HG03457 (cell line): ENCODE data around the gene HNRNPUL2.
A peak's percentile ranks its signal among the peaks of the same experiment; 100 is the strongest.

ENCODE experiments used
- ATAC-seq: cut with Tn5 transposase; IDR thresholded peaks from one replicate; pipeline ENCODE4 v1.9.1; 2021; ENCODE audit warnings: moderate number of reproducible peaks; ENCODE audit not compliant: unreplicated experiment

HNRNPUL2 gene

DNA sequence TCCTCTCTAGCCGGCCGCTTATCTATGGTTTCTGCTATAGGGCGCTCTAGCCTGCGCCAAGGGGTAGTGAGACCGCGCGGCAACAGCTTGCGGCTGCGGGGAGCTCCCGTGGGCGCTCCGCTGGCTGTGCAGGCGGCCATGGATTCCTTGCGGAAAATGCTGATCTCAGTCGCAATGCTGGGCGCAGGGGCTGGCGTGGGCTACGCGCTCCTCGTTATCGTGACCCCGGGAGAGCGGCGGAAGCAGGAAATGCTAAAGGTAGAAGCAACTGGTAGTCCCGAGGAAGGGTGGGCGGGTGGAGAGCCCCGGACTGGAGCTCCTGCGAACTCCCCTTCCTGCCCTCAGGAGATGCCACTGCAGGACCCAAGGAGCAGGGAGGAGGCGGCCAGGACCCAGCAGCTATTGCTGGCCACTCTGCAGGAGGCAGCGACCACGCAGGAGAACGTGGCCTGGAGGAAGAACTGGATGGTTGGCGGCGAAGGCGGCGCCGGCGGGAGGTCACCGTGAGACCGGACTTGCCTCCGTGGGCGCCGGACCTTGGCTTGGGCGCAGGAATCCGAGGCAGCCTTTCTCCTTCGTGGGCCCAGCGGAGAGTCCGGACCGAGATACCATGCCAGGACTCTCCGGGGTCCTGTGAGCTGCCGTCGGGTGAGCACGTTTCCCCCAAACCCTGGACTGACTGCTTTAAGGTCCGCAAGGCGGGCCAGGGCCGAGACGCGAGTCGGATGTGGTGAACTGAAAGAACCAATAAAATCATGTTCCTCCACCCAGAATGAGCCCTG, 55.5 kb downstream of the HNRNPUL2 start, which contains the start of the genes LBHD1 and UQCC3:
Gene LBHD1 (minus strand): TSS at position 660 of the 782 bp plus-strand sequence. CDS start 2,236 bp downstream, outside the sequence.
Gene UQCC3 (plus strand): TSS at position 66 of the 782 bp plus-strand sequence. CDS start 73 bp downstream, at position 139.
- no peak for ATAC-seq

DNA sequence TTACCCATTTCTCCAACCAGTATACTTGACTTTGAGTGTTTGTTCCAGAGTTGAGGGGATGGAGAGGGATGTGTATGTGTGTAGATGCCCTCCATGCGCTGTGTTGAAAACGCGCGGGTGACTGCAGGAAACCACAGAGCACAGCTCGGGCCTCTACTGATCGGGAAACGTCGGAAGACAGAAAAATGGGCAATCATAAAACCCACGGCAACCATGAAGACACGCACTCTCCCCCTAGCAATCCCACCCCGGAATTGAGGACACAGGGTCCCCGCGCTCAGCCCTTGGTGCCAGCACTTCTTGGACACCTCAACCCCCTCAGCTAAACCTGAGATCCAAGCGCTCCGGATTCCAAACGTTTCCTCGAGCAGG, 56.0 kb downstream of the HNRNPUL2 start:
- no peak for ATAC-seq

DNA sequence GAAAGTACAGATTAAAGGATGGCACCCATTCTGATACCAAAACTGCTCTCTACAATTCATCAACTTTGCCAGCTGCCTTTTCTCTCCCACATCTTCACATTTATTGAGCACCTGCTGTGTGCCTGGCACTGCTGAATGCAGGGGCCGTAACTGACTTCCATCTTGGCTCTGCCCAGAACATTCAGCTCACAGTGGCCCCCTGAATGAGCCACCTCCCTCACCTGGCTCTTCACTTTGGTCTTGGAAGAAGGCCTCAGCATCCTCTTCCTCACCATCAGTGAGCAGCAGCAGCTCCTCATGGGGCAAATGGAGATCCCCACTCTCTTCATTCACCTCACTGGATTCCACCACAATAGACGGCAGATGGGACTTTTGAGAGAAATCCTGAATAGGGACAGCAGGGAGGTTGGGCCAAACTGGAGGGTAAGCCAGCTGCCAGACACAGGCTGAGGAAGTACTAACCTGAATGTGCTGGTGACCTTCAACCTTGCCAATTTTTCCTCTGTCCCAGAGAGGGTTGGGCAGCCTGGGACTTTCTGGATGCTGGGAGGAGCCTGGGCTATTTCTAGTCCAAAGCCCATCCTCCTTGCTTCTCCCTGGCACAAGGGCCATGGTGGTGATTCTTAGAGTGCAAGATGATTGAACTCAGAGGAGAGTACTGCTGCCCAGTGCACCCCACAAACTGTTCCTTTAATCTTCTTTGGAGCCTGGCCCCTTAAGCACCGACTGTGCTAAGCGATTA, 57.7 kb downstream of the HNRNPUL2 start:
- no peak for ATAC-seq

DNA sequence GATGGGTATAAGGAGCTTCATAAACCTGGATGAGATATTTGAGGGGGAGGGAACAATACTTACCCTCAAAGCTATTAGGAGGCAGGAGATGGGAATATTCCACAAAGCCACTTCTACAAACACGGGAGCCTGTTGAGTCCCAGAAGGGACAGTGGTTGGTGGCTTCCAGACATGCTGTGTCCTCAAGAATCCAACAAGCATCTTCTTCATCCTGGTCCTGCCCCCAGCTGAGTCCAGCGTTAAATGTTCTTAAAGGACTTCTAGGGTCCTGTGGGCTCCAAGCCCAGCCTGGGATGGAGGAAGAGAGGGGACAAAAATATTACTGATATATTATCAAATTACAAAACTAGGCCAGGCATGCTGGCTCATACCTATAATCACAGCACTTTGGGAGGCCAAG, 59.8 kb downstream of the HNRNPUL2 start:
- no peak for ATAC-seq

DNA sequence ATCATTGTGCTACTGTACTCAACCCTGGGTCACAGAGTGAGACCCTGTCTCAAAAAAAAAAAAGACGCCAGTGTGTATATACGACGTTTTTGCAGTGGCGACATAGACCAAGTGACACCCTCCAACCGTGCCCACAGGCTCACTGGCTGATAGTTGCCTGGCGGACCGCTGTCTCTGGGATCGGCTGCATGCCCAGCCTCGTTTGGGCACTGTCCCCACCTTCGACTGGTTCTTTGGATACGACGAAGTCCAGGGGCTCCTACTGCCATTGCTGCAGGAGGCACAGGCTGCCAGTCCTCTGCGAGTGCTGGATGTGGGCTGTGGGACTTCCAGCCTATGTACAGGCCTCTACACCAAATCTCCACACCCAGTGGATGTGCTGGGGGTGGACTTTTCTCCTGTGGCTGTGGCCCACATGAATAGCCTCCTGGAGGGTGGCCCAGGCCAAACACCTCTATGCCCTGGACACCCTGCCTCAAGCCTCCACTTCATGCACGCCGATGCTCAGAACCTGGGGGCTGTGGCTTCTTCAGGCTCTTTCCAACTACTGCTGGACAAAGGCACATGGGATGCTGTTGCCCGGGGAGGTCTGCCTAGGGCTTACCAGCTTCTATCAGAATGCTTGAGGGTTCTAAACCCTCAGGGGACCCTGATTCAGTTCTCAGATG, 60.9 kb downstream of the HNRNPUL2 start:
- ATAC-seq = no peak

DNA sequence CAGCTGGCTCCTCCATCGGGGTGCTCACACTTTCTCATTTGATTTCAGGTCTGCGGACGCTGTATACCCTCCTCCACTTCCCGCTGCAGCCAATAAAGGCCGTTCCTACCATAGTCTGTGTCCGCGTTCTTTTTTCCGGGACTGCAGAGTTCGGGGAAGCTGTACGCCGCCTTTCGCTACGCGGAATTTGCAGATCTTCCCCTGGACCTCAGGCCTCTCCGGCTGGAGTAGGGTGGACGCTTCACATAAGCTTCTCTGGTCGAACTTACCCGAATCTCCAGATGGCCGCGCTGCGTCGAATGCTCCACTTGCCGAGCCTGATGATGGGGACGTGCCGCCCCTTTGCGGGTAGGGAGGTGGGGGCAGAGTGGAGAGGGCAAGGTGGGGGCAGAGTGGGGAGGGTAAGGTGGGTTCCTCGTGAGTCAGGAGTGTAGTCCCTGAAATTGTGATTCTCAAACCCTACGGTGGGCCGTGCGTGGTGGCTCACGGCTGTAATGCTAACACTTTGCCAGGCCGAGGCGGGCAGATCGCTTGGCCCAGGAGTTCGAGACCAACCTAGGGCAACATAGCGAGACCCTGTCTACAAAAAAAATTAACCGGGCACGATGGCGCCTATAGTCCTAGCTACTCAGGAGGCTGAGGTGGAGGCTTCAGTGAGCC, 61.5 kb downstream of the HNRNPUL2 start:
- peak; percentile 7 for ATAC-seq

DNA sequence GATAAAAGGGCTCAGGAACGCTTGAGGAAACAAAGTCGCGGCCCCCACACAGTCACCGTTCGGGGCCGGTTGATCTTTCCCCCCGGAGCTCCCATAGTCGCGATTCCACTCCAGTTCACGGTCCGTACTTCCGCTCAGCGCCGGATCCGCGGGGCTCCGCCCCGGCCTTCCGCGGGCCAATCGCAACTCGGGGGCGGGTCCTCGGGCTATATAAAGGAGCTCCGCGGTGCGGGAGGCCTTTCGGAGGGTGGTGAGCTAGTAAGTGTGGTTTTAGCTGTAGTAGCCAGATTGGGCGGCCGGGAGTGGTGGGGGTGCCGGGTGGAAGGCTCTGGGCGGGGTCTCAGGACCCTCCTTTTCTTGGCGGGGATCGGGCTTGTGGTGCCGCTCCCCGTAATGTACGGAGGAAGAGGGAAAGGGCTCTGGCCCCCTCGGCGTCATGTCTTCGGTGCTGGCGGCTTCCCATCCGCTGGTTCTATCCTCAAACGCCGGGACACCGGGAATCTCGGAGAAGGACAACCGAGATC, 62.1 kb downstream of the HNRNPUL2 start, which contains the start of the genes C11orf98 and CSKMT:
Gene C11orf98 (minus strand): TSS at position 136 of the 524 bp plus-strand sequence. CDS start 41 bp downstream, at position 95.
Gene CSKMT (plus strand): TSS at position 238 of the 524 bp plus-strand sequence. CDS start 568 bp downstream, outside the sequence.
- peak; percentile 74 for ATAC-seq

DNA sequence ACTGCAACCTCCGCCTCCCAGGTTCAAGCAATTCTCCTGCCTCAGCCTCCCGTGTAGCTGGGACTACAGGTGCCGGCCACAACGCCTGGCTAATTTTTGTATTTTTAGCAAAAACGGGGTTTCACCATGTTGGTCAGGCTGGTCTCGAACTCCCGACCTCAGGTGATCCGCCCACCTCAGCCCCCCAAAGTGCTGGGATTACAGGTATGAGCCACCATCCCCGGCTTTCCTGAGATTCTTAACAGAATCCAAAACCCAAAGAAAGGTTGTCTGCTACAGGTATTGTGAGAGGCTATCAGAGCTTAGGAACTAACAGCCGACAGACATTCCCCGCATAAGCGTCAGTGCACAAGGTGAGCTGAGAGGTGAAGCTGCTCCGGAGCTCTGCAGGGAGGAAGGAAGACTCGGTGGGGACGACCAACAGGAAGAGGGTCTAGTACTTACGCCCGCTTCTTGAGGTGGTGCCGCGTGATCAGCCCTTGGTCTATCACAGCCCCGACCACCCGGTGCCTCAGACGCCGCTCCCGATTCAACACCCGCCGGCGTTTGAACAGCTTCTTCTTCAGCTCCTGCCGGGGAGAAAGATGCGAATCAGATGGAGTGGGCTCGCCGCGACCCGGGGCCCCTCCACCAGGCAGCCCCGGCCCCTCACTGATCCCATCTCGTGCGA, 62.7 kb downstream of the HNRNPUL2 start:
- ATAC-seq = peak; percentile 28
